Activated CD4-positive, alpha-beta T cell treated with anti-CD3 and anti-CD28 coated beads, Interleukin-2, amount 50 U/mL, for 48 hours (primary cell): ENCODE data around the gene PLEKHD1.
"Not testable (repeated sequence)": the region's sequence is repeated elsewhere in the genome, so short reads cannot be mapped to it uniquely, and the experiment has no call there.

Experiments
- DNase-seq, 2 experiments: peaks; one replicate each; pipeline ENCODE4 v3.0.0-alpha.2; 2020

PLEKHD1 gene

DNA sequence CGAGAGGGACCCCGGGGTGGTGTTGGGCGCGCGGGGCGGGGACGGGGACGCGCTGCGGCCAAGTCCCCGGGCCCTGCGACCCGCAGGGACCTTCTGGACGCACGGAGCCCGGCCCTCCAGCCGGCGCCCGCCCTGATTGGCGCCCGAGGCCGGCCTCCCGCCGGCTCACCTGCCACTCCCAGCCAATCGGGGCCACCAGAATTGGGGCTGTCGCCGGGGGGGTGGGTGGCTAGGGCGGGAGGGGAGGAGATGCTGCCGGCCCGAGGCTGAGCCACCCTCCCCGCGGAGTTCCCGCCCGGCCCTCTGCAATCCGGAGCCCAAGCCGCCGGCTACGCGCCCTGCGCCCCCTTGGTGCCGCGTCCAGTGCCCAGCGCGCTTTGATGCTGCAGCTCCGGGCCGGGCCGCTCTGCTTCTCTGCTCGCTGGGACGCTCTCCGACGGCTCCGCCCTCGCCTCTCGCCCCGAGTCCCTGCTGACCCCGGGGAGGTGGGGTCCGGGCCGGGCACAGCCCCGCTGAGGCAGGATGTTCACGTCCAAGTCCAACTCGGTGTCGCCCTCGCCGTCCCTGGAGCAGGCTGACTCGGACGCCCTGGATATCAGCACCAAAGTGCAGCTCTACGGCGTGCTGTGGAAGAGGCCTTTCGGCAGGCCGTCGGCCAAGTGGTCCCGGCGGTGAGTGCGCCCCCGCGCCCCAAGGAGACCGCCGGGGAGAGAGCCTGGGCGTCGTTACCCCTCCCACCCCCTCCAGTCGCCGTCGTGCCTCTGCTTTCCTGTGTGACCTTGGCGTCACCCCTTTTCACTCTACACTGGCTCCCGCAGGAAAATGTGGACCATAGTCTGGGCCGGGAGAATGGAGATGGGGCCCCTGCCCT is at the start of gene PLEKHD1:
PLEKHD1 (plus strand) TSS at position 285 of the 871 bp plus-strand sequence; CDS start at position 523, 238 bp downstream.
- peak in 1 of 2 experiments; percentile 4 for DNase-seq

GRCh38 chr14:69439521-69440270 is 44.8 kb upstream of the PLEKHD1 start:
- no peak for DNase-seq

DNA sequence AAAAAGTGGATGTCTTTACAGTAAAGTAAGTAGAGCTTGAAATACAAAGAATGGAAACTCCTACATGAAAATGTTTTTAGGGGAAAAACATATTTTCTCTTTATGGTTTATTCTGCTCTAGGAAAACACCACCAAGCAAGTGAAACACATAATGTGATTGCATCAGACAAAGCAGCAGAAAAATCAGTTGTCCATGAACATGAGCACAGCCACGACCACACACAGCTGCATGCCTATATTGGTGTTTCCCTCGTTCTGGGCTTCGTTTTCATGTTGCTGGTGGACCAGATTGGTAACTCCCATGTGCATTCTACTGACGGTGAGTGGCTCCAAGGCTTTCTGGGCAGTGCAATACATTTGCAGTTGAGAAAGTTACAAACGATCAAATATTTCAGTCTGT is 42.6 kb upstream of the PLEKHD1 start:
- DNase-seq: no peak

DNA sequence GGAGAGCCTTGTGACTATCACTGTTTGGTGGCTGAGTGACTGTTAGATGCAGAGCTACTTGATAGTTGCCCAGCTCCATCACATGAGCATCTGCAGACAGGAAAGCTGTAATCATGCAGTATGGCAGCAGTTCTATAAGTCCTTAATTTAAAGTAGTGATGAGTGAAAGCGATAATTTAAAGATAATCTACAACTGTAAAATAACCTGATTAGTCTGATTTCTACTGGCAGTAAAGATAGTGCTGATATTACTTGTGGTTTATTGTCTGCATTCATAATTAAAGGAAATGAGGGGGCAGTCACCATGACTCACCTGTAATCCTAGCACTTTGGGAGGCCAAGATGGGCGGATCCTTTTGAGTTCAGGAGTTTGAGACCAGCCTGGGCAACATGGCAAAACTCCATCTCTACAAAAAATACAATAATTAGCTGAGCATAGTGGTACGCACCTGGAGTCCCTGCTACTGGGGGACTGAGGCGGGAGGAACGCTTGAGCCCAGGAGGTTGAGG is 41.2 kb upstream of the PLEKHD1 start:
- DNase-seq: no peak

GRCh38 chr14:69449216-69449615 is 35.3 kb upstream of the PLEKHD1 start:
- no peak for DNase-seq

- no peak for DNase-seq
Observed at GRCh38 chr14:69451941-69452340, 32.6 kb upstream of the PLEKHD1 start.

GRCh38 chr14:69458350-69458749 is 26.2 kb upstream of the PLEKHD1 start:
- no peak for DNase-seq

DNA sequence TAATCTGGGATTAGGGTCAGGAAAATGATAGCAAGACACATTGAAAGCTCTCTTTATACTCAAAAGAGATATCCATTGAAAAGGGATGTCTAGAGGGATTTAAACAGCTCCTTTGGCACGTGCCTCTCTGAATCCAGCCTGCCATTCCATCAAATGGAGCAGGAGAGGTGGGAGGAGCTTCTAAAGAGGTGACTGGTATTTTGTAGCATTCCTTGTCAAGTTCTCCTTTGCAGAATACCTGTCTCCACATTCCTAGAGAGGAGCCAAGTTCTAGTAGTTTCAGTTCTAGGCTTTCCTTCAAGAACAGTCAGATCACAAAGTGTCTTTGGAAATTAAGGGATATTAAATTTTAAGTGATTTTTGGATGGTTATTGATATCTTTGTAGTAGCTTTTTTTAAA is 25.4 kb upstream of the PLEKHD1 start:
- no peak for DNase-seq

GRCh38 chr14:69460093-69460701 is 24.3 kb upstream of the PLEKHD1 start:
- peak; percentile 53 to 63 for DNase-seq

DNA sequence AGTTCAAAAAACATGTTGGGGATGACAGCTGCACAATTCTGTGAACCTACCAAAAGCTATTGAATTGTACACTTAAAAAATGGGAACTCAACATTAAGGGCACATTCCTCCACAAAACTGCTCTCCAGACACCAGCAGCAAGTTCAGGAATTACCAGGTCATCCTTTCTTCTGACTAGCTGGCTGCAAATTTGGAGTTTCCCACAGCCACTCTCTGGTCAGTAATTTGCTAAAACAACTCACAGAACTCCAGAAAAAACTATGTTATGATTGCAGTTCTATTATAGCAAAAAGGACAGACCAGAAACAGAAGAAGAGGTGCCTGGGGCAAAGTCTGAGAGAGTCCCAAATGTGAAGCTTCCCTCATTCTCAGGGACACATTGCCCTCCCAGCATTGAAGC is 20.1 kb upstream of the PLEKHD1 start:
- no peak for DNase-seq

DNA sequence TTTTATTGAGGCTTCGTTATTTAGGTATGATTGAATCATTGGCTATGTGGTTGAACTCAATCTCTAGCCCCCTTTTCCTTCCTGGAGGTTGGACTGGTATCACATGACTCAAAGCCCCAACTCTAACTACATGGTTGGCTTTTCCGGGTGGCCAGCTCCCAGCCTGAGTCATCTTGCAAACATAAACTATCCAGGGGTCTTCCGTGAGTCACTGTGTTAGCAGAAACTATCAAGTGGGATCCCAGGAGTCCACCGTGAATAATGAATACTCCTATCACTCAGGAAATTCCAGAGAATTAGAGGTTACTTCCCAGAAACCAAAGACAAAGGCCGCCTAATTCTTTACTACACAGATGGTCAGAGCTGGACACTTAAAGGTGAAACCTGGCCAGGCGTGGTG is 19.7 kb upstream of the PLEKHD1 start:
- no peak for DNase-seq

- no peak for DNase-seq
Observed at GRCh38 chr14:69468949-69469348, 15.6 kb upstream of the PLEKHD1 start.

DNA sequence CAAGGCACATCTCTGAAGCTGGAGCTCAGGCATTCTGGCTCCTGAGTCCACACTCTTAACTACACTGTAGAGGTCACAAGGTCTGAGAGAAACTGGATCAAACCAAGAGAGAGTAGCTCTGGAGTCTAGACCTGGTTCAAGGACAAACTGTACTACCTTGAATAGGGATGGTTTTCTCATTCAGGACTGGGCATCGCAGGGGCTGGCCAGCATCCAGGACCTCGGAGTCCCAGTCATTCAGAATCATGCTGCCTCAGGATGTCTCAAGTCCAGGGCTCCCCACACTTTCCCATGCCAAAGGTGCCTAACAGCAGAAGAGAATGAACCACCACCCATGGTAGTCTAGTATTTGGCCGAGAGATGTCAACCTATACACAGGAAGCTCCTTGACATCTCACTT is 13.1 kb upstream of the PLEKHD1 start:
- no peak for DNase-seq

GRCh38 chr14:69471916-69472315 is 12.6 kb upstream of the PLEKHD1 start:
- DNase-seq: no peak

- no peak for DNase-seq
Observed at GRCh38 chr14:69473260-69473659, 11.3 kb upstream of the PLEKHD1 start.

GRCh38 chr14:69473946-69474345 is 10.6 kb upstream of the PLEKHD1 start:
- no peak for DNase-seq

DNA sequence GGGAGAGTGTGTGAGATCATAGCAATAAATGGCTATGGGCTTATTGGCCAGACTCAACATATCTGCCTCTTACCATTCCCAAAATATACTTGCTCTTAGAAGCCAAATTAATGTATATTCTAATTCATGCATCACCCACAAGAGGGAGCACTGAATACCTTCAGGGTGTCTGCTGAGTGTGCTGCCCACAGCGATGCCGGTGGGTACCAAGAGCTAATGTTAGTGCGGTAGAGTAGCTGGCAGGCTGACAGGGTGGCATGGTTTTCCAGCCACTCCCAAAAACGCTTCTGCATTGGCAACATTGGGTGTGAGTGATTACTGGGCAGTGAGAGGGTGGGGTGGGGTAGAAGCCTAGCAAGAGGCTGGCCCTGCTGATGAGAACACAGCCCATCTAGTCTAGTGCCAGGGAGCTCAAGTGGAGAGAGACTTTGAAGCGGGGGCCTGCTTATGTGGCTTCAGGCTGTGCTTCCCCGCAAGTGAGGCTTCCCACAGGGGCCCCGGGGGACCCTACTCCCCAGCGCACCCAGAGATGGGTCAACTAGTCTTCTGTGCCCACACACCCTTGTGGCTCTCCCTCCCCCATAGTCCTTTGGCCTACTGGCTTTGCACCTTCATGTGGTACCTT is 9.2 kb upstream of the PLEKHD1 start:
- DNase-seq: no peak

GRCh38 chr14:69476824-69477450 is 7.6 kb upstream of the PLEKHD1 start:
- not testable (repeated sequence) for DNase-seq

DNA sequence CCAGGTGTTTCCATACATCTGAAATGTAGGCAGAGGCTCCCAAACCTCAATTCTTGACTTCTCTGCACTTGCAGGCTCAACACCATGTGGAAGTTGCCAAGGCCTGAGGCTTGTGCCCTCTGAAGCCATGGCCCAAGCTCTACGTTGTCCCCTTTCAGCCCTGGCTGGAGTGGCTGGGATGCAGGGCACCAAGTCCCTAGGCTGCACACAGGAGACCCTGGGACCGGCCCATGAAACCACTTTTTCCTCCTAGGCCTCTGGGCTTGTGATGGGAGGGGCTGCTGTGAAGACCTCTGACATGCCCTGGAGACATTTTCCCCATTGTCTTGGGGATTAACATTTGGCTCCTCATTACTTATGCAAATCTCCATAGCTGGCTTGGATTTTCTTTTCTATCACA is 6.5 kb upstream of the PLEKHD1 start:
- DNase-seq: not testable (repeated sequence)

DNA sequence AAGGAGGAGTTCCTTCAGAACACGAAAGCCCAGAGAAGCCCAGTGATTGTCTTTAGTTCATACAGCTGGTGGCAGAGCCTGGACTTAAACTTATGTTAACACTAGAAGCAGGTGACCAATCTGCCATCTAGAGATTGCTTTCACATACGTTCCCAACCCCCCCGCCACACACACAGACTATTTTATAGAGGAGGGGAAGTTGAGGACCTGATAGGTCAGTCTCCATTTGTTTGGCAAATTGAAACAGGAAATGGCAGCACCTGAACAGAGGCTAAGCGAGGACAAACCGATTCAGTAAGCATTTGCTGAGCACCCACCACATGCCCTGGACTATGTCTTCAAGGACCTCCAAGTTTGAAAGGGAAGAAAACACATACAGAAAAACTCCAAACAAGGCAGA is 4.8 kb upstream of the PLEKHD1 start:
- no peak for DNase-seq

GRCh38 chr14:69480136-69480535 is 4.4 kb upstream of the PLEKHD1 start:
- no peak for DNase-seq

DNA sequence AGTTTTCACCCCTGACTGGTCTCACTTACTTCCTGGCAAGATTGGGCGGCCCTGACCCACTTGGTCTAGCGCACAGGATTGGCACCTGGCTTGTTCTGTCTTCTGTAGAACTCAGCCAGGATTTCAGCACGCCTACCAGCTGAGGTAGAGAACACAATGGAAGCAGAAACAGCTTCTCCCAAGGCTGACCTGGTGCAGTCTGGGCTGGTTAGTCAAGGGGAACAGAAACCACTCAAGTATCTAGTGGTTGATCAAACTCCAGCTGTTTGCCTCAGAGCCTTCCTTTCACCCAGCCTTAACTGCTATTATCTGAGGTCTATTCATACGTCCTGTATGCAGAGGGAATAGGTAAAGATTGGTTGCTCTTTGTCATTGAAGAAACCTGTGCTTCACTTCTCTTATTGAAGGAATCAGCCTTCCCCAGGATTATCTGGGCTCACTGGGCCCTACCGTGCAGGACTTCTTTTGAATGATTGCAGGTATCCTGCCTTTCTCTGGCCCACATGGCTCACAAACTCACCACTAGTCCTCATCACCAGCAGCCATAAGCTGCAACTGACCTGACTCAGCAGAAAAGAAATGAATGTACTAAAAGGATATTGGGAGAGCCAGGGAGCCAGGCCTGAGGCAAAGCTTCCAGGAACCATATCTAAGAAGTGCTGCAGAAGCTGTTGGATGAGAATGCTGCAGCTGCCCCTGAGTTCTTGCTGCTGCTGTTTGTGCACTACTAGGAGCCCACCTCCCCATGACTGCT is 2.5 kb upstream of the PLEKHD1 start:
- DNase-seq: no peak
